SU-DHL-6 (cell line): Measurements from ENCODE around the gene MRPL20.
"Not testable (repeated sequence)": the region's sequence is repeated elsewhere in the genome, so short reads cannot be mapped to it uniquely, and the experiment has no call there.

Experiments used
- H2AFZ ChIP-seq: fragments of 200-600 bp; sonication (generic); 2 replicates; pipeline ENCODE4 v1.6.1; 2014; ENCODE audit warnings: low read depth, mild to moderate bottlenecking, moderate library complexity, mixed read lengths, antibody characterized with exemption, low read length; ENCODE audit not compliant: severe bottlenecking
- H3F3A ChIP-seq: fragments of 200-600 bp; shearing (Covaris generic); 2 replicates; pipeline ENCODE4 v1.6.0; 2016; ENCODE audit warnings: antibody characterized with exemption, mild to moderate bottlenecking; ENCODE audit not compliant: insufficient read depth
- H3K27ac ChIP-seq: fragments of 200-600 bp; sonication (generic); 2 replicates; pipeline ENCODE4 v1.5.1; 2016; ENCODE audit warnings: low read depth, mild to moderate bottlenecking, low read length, moderate library complexity, mixed read lengths
- H3K27me3 ChIP-seq: fragments of 200-600 bp; sonication (generic), shearing (Covaris generic); 2 replicates; pipeline ENCODE4 v1.6.0; 2014; ENCODE audit warnings: mild to moderate bottlenecking, low read length
- H3K36me3 ChIP-seq: fragments of 200-600 bp; sonication (generic); 2 replicates; pipeline ENCODE4 v1.6.1; 2014; ENCODE audit warnings: mild to moderate bottlenecking, low read length, mixed read lengths
- H3K4me2 ChIP-seq: fragments of 300-600, 200-600 bp; shearing (Covaris generic), sonication (generic); 2 replicates; pipeline ENCODE4 v1.6.0; 2014; ENCODE audit warnings: low read length, low read depth, mild to moderate bottlenecking; ENCODE audit not compliant: poor library complexity, severe bottlenecking
- H3K4me3 ChIP-seq: fragments of 200-600 bp; sonication (generic); 2 replicates; pipeline ENCODE4 v1.5.1; 2014; ENCODE audit warnings: antibody characterized with exemption, low read length, mild to moderate bottlenecking, mixed read lengths; ENCODE audit not compliant: insufficient read depth, poor library complexity, severe bottlenecking
- H3K79me2 ChIP-seq: fragments of 200-600 bp; sonication (generic); 2 replicates; pipeline ENCODE4 v1.6.1; 2014; ENCODE audit warnings: mild to moderate bottlenecking, low read length, moderate library complexity; ENCODE audit not compliant: insufficient read depth
- H3K9ac ChIP-seq: fragments of 200-600 bp; sonication (generic); 2 replicates; pipeline ENCODE4 v1.7.0; 2014; ENCODE audit warnings: mild to moderate bottlenecking, low read length
- H3K9me2 ChIP-seq: fragments of 200-600 bp; sonication (generic); replicated peaks from 2 replicates; pipeline ENCODE4 v1.6.1; 2014; ENCODE audit warnings: low read length; ENCODE audit not compliant: insufficient read depth
- H3K9me3 ChIP-seq: fragments of 200-600 bp; sonication (generic); 2 replicates; pipeline ENCODE4 v1.6.1; 2014; ENCODE audit warnings: low read length, mixed read lengths; ENCODE audit not compliant: insufficient read depth
- H4K20me1 ChIP-seq: fragments of 200-600 bp; sonication (generic); 2 replicates; pipeline ENCODE4 v1.6.1; 2014; ENCODE audit warnings: low read depth, mild to moderate bottlenecking, antibody characterized with exemption, low read length, moderate library complexity, mixed read lengths
- EZH2phosphoT487 ChIP-seq: fragments of 200-600 bp; sonication (generic), shearing (Covaris generic); conservative IDR thresholded peaks from 2 replicates; pipeline ENCODE4 v1.6.1; 2018; ENCODE audit warnings: mild to moderate bottlenecking, antibody characterized with exemption, low read length, moderate library complexity, mixed read lengths
- TF ChIP-seq, protein P1 (sequence below): fragments of 200-600 bp; sonication (generic); IDR thresholded peaks from one replicate; pipeline ENCODE4 v1.5.1; 2017; ENCODE audit warnings: antibody characterized with exemption, mild to moderate bottlenecking, low read length, moderate library complexity; ENCODE audit not compliant: insufficient read depth, poor library complexity, severe bottlenecking

The MRPL20 gene

DNA sequence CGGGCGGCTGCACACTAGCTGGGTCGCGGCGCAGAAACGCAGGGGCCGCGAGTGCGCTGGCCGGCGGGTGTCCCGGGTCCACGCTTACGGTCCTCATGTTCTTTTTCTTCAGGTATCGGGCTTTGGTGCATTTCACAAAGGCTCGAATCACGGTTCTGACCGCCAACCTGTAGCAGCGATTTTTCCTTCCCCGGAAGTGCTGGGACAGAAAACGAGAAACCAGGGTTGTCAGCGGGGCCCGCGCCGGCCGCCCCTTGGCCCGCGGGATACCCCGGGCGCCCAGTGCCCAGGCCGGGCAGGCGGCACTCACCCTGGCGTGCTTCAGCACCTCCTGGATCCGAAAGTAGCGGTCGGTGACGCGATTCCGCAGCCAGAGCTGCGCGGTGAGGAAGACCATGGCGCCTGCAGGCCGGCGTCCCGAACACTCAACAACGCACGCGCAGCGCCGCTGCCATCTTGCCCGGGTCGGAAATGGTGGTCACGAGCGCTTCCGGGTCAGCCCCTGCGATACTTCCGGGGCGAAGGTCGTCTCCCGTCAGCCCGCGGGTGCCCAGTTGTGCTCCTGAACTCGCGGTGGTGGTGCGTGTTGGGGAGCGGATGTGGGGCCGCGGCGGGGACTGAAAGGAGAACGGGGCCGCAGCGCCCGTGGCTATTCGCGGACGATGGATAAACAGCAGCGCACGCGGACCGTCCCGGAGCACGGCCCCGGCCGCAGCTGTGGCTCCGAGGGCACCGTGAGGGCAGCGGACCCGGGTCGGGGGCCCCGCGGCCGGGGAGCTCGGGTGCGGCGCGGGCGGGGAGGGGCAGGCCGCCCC is at the start of gene MRPL20:
Gene MRPL20 (minus strand): TSS at position 473 of the 815 bp plus-strand sequence. CDS start 76 bp downstream, at position 397.
- H3K79me2 ChIP-seq = peaks cover 44% of the 10 kb centered on the region
- H3K27me3 ChIP-seq = no peaks in the 10 kb centered on the region
- H3K9ac ChIP-seq = peak within 1 kb of the TSS; percentile 99
- H3K36me3 ChIP-seq = peaks cover 11% of the 10 kb centered on the region; the same call in 1 of the 2 replicates
- peaks cover 19% of the 10 kb centered on the region for H3F3A ChIP-seq
- no peaks in the 10 kb centered on the region for H3K9me2 ChIP-seq
- 0 out of 2 replicates have a peak, but pooled peaks cover 7% of the 10 kb centered on the region for H4K20me1 ChIP-seq
- peak within 1 kb of the TSS; percentile 91 for H3K4me2 ChIP-seq
- peak within 1 kb of the TSS; percentile 54 for H3K27ac ChIP-seq
- H3K4me3 ChIP-seq = peak within 1 kb of the TSS; percentile 97
- no peak for TF ChIP-seq EZH2phosphoT487
- TF ChIP-seq, protein P1, sequence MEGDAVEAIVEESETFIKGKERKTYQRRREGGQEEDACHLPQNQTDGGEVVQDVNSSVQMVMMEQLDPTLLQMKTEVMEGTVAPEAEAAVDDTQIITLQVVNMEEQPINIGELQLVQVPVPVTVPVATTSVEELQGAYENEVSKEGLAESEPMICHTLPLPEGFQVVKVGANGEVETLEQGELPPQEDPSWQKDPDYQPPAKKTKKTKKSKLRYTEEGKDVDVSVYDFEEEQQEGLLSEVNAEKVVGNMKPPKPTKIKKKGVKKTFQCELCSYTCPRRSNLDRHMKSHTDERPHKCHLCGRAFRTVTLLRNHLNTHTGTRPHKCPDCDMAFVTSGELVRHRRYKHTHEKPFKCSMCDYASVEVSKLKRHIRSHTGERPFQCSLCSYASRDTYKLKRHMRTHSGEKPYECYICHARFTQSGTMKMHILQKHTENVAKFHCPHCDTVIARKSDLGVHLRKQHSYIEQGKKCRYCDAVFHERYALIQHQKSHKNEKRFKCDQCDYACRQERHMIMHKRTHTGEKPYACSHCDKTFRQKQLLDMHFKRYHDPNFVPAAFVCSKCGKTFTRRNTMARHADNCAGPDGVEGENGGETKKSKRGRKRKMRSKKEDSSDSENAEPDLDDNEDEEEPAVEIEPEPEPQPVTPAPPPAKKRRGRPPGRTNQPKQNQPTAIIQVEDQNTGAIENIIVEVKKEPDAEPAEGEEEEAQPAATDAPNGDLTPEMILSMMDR = no peak
- no peaks in the 10 kb centered on the region for H3K9me3 ChIP-seq
- H2AFZ ChIP-seq = peak within 1 kb of the TSS; percentile 89

DNA sequence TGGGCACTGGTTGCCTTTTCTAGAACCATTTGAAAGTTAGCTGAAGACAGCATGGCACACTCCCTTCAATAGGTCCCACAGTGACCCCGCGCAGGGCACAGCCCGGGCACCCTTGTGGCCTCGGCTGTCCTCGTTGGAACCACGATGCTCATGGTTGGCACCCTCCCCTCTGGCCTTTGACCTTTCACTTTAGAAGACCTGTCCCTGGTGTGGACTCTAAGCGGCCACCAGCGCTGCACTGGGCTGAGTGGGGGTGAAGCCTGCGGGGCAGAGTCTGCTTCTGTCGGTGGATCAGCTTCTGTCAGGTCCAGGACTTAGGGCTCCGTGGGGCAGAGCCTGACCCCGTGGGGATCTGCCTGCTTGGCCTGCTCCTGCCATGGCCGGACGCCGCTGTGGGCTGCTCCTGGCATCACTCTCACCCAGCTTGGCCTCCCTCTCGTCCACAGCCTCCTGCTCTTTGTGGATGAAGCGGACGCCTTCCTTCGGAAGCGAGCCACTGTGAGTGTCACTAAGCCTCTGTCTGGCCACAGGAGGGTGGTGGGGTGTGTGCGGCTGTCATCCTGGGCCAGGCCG is 49.7 kb upstream of the MRPL20 start:
- H3K79me2 ChIP-seq, H3F3A ChIP-seq, H2AFZ ChIP-seq, H3K4me3 ChIP-seq, H3K27me3 ChIP-seq, H3K4me2 ChIP-seq, H3K9ac ChIP-seq, H3K9me3 ChIP-seq, H3K36me3 ChIP-seq, H4K20me1 ChIP-seq, H3K9me2 ChIP-seq, H3K27ac ChIP-seq: not testable (repeated sequence)

DNA sequence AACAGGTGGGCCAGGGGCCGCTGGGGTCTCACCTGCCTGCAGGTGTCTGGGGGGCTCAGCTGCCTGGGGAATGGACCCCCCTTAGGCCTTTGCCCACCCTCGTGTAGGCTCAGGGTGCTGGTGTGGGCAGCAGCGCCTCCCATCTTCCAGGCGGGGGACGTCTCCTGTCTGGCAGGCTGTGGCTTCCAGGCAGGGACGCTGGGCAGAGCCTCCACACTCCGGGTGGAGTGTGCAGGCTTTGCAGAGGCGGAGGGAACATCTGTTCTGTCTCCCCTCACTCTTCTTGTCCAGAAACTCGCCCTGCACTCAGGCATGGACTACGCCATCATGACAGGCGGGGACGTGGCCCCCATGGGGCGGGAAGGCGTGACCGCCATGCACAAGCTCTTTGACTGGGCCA is 48.8 kb upstream of the MRPL20 start:
- H3K9ac ChIP-seq, H3K9me2 ChIP-seq, H3K4me3 ChIP-seq, H3K79me2 ChIP-seq, H3K36me3 ChIP-seq, H3K4me2 ChIP-seq, H4K20me1 ChIP-seq, H3F3A ChIP-seq, H3K27me3 ChIP-seq, H2AFZ ChIP-seq, H3K9me3 ChIP-seq, H3K27ac ChIP-seq: not testable (repeated sequence)

DNA sequence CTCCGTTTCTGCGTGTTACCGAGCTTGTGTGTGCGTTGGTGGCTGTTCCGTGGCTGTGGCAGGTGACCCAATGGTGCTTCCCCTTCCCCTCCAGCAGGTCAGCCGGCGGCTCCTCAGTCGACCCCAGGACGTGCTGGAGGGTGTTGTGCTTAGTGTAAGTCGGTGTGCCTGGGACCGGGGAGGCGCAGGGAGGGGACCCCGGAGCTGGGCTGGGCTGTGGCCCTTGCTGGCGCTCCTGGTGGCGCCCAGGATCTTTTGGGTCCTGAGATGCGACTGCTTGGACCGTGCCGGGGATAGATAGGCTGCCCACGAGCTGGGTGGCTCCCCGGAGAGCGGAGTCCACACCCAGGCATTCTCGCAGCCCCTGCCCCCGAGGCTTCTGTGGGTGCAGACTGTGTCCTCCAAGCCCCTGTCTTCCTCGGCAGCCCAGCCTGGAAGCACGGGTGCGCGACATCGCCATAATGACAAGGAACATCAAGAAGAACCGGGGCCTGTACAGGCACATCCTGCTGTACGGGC is 48.3 kb upstream of the MRPL20 start:
- no peaks in the 10 kb centered on the region for H3F3A ChIP-seq
- no peaks in the 10 kb centered on the region for H3K79me2 ChIP-seq
- H4K20me1 ChIP-seq = no peaks in the 10 kb centered on the region
- no peak for TF ChIP-seq EZH2phosphoT487
- TF ChIP-seq, protein P1 = no peak
- no peak overlapping the region for H3K4me2 ChIP-seq
- H3K36me3 ChIP-seq = no peaks in the 10 kb centered on the region
- H3K9ac ChIP-seq = no peak overlapping the region
- H3K4me3 ChIP-seq = no peak overlapping the region
- H2AFZ ChIP-seq = no peak overlapping the region
- no peaks in the 10 kb centered on the region for H3K9me3 ChIP-seq
- no peaks in the 10 kb centered on the region for H3K27me3 ChIP-seq
- H3K9me2 ChIP-seq = no peaks in the 10 kb centered on the region
- H3K27ac ChIP-seq = no peak overlapping the region

DNA sequence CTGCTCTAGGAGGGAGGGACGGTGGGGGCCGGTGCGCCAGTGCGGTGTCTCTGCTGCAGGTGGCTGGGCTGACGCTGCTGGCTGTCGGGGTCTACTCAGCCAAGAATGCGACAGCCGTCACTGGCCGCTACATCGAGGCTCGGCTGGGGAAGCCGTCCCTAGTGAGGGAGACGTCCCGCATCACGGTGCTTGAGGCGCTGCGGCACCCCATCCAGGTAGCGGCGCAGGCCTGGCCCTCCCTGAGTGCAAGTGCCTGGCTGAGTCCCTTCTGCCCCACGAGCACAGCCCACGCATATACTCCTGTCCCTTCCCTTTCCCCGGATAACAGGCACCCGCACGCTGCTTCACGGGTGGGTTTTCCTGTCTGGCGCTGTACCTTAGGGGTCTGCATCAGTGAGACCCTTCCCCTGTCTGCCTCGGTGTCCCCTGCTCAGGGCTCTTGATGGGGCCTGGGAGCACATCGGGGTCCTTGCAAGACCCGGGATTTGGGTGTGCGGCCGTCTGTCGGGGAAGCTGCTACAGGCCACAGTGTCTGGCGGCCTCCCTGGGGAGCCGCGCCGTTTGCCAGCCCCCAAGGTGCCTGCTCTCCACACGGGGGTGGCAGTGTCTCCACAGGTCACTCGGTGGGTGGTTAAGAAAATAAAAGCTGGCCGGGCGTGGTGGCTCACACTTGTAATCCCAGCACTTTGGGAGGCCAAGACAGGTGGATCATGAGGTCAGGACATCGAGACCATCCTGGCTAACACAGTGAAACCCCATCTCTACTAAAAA is 47.4 kb upstream of the MRPL20 start:
- not testable (repeated sequence) for H2AFZ ChIP-seq, H3K9me2 ChIP-seq, H3K79me2 ChIP-seq, H3K9me3 ChIP-seq, H3K36me3 ChIP-seq, H3K27ac ChIP-seq, H3K4me2 ChIP-seq, H3K27me3 ChIP-seq, H3K4me3 ChIP-seq, H4K20me1 ChIP-seq, H3K9ac ChIP-seq, H3F3A ChIP-seq
